Neural progenitor cell (in vitro differentiated cells): ENCODE data around the gene RINL. TPM values are rescaled to one million over a fixed set of nuclear protein-coding genes. Genes with fewer than 3 reads are reported as not detected.

Source experiments
- DNase-seq: peaks from one replicate; pipeline ENCODE4 v3.0.0-alpha.2; 2016; ENCODE audit warnings: low spot score
- H2AFZ ChIP-seq: fragments of 200-600 bp; sonication (generic); replicated peaks from 2 replicates; pipeline ENCODE4 v1.6.1; 2016; ENCODE audit warnings: antibody characterized with exemption
- H3F3A ChIP-seq: fragments of 200-600 bp; sonication (generic); 2 replicates; pipeline ENCODE4 v1.6.1; 2016; ENCODE audit warnings: antibody characterized with exemption, low read depth
- H3K27ac ChIP-seq: fragments of 200-600 bp; sonication (generic); 2 replicates; pipeline ENCODE4 v1.5.1; 2016; ENCODE audit warnings: mild to moderate bottlenecking
- H3K27me3 ChIP-seq: fragments of 200-600 bp; sonication (generic); 2 replicates; pipeline ENCODE4 v1.6.1; 2016; ENCODE audit warnings: mild to moderate bottlenecking, moderate library complexity
- H3K36me3 ChIP-seq: fragments of 200-600 bp; sonication (generic); 2 replicates; pipeline ENCODE4 v1.5.1; 2016
- H3K4me1 ChIP-seq: fragments of 200-600 bp; sonication (generic); 2 replicates; pipeline ENCODE4 v1.6.1; 2016; ENCODE audit warnings: mixed run types
- H3K4me2 ChIP-seq: fragments of 200-600 bp; sonication (generic); 2 replicates; pipeline ENCODE4 v1.6.1; 2016
- H3K4me3 ChIP-seq: fragments of 200-600 bp; sonication (generic); 2 replicates; pipeline ENCODE4 v1.5.1; 2016
- H3K79me2 ChIP-seq: fragments of 200-600 bp; sonication (generic); 2 replicates; pipeline ENCODE4 v1.6.1; 2016; ENCODE audit warnings: low read depth
- H3K9ac ChIP-seq: fragments of 200-600 bp; sonication (generic); 2 replicates; pipeline ENCODE4 v1.6.1; 2016
- H3K9me3 ChIP-seq: fragments of 200-600 bp; sonication (generic); 2 replicates; pipeline ENCODE4 v1.5.1; 2016; ENCODE audit warnings: low read depth
- H4K20me1 ChIP-seq: fragments of 200-600 bp; sonication (generic); 2 replicates; pipeline ENCODE4 v1.6.1; 2016; ENCODE audit warnings: low read depth
- H3K27ac Mint-ChIP-seq: 3 replicates; pipeline ENCODE4 v1.8.0; 2021; ENCODE audit warnings: mixed read lengths
- H3K27me3 Mint-ChIP-seq: 2 replicates; pipeline ENCODE4 v1.8.0; 2022; ENCODE audit warnings: low read depth, mild to moderate bottlenecking, inconsistent platforms, moderate library complexity, mixed read lengths; ENCODE audit not compliant: insufficient read depth
- H3K36me3 Mint-ChIP-seq: 3 replicates; pipeline ENCODE4 v1.8.0; 2021; ENCODE audit warnings: mixed read lengths
- H3K4me1 Mint-ChIP-seq: 3 replicates; pipeline ENCODE4 v1.8.0; 2021; ENCODE audit warnings: mixed read lengths
- H3K4me3 Mint-ChIP-seq: 3 replicates; pipeline ENCODE4 v1.8.0; 2021; ENCODE audit warnings: mild to moderate bottlenecking, moderate library complexity, mixed read lengths
- H3K9me3 Mint-ChIP-seq: 3 replicates; pipeline ENCODE4 v1.8.0; 2020; ENCODE audit warnings: mixed read lengths
- EZH2 ChIP-seq: fragments of 200-600 bp; sonication (generic); IDR thresholded peaks from 2 replicates; pipeline ENCODE4 v1.6.1; 2017; ENCODE audit warnings: antibody characterized with exemption, mild to moderate bottlenecking, moderate library complexity
- EZH2phosphoT487 ChIP-seq: fragments of 200-600 bp; sonication (generic); IDR thresholded peaks from 2 replicates; pipeline ENCODE4 v1.6.1; 2017; ENCODE audit warnings: antibody characterized with exemption
- total RNA-seq: library from RNA; depleted of rRNA; stranded (reverse); fragments of >200 nt; gene quantifications from 2 replicates; pipeline ENCODE4 v1.2.3, GENCODE V29; 2015; ENCODE audit warnings: low replicate concordance
- TF ChIP-seq, protein P1 (sequence below): fragments of 200-600 bp; sonication (generic); IDR thresholded peaks from 2 replicates; pipeline ENCODE4 v1.5.1; 2017; ENCODE audit warnings: antibody characterized with exemption, mild to moderate bottlenecking

The RINL gene
- total RNA-seq, 1 donor from 2014 or later, result 5.4 TPM

DNA sequence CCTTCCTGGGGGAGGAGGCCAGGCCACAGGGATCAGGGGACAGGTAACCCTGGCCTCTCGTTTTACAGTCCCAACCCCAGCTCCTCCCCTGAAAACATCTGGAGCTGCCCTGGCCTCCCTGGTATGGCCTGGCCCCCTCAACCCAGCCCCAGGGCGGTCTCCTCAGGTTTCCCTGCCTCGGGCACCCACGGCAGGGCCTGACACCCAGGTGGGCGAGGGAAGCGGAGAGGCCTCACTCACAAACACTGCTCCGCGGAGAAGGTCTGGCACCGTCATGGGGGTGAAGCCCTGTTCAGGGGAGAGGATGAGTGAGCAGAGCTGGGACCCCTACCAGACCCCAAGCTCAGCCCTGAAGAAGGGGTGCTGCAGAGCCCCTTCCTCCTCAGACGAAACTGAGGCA, 40.5 kb upstream of the RINL start:
- no peak overlapping the region for H3K27ac Mint-ChIP-seq
- H3K36me3 Mint-ChIP-seq, result peaks cover 10% of the 10 kb centered on the region
- Histone ChIP-seq H3K27me3 (no peaks in the 10 kb centered on the region), H4K20me1 (no peaks in the 10 kb centered on the region), H3K4me3 (no peak overlapping the region), H3K36me3 (no peaks in the 10 kb centered on the region), H3K4me1 (no peaks in the 10 kb centered on the region), H3K9me3 (no peaks in the 10 kb centered on the region), H2AFZ (no peak overlapping the region), H3K9ac (no peak overlapping the region), H3K79me2 (no peaks in the 10 kb centered on the region), H3K4me2 (no peak overlapping the region), H3K27ac (no peak overlapping the region), H3F3A (no peaks in the 10 kb centered on the region)
- TF ChIP-seq EZH2phosphoT487 (no peak), EZH2 (no peak)
- TF ChIP-seq, protein P1, sequence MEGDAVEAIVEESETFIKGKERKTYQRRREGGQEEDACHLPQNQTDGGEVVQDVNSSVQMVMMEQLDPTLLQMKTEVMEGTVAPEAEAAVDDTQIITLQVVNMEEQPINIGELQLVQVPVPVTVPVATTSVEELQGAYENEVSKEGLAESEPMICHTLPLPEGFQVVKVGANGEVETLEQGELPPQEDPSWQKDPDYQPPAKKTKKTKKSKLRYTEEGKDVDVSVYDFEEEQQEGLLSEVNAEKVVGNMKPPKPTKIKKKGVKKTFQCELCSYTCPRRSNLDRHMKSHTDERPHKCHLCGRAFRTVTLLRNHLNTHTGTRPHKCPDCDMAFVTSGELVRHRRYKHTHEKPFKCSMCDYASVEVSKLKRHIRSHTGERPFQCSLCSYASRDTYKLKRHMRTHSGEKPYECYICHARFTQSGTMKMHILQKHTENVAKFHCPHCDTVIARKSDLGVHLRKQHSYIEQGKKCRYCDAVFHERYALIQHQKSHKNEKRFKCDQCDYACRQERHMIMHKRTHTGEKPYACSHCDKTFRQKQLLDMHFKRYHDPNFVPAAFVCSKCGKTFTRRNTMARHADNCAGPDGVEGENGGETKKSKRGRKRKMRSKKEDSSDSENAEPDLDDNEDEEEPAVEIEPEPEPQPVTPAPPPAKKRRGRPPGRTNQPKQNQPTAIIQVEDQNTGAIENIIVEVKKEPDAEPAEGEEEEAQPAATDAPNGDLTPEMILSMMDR, result no peak
- no peak for DNase-seq
- peaks cover 4% of the 10 kb centered on the region for H3K27me3 Mint-ChIP-seq
- H3K4me1 Mint-ChIP-seq, result no peaks in the 10 kb centered on the region
- no peaks in the 10 kb centered on the region for H3K9me3 Mint-ChIP-seq
- no peak overlapping the region for H3K4me3 Mint-ChIP-seq

GRCh38 chr19:38917921-38918491, 39.9 kb upstream of the RINL start:
- Histone ChIP-seq H3F3A (no peaks in the 10 kb centered on the region), H3K4me1 (no peaks in the 10 kb centered on the region), H3K4me2 (no peak overlapping the region), H3K9ac (no peak overlapping the region), H3K4me3 (no peak overlapping the region), H3K79me2 (no peaks in the 10 kb centered on the region), H3K27ac (no peak overlapping the region), H3K9me3 (no peaks in the 10 kb centered on the region), H3K27me3 (no peaks in the 10 kb centered on the region), H2AFZ (no peak overlapping the region), H4K20me1 (no peaks in the 10 kb centered on the region), H3K36me3 (no peaks in the 10 kb centered on the region)
- H3K36me3 Mint-ChIP-seq, result peaks cover 10% of the 10 kb centered on the region
- peak; percentile 26 for DNase-seq
- TF ChIP-seq EZH2phosphoT487 (no peak), EZH2 (no peak)
- TF ChIP-seq, protein P1, result peak; percentile 21
- H3K4me3 Mint-ChIP-seq, result no peak overlapping the region
- H3K9me3 Mint-ChIP-seq, result no peaks in the 10 kb centered on the region
- no peaks in the 10 kb centered on the region for H3K4me1 Mint-ChIP-seq
- H3K27ac Mint-ChIP-seq, result no peak overlapping the region
- peaks cover 4% of the 10 kb centered on the region for H3K27me3 Mint-ChIP-seq

GRCh38 chr19:38917516-38917915, 39.4 kb upstream of the RINL start:
- H3K4me1 Mint-ChIP-seq, result no peaks in the 10 kb centered on the region
- no peaks in the 10 kb centered on the region for H3K36me3 ChIP-seq
- peaks cover 9% of the 10 kb centered on the region for H3K36me3 Mint-ChIP-seq
- H3K4me3 Mint-ChIP-seq, result no peak overlapping the region
- no peaks in the 10 kb centered on the region for H4K20me1 ChIP-seq
- H3K27ac Mint-ChIP-seq, result no peak overlapping the region
- H3K4me1 ChIP-seq, result no peaks in the 10 kb centered on the region
- no peaks in the 10 kb centered on the region for H3F3A ChIP-seq
- no peak overlapping the region for H3K4me3 ChIP-seq
- TF ChIP-seq EZH2, result no peak
- TF ChIP-seq, protein P1, result no peak
- no peak for TF ChIP-seq EZH2phosphoT487
- no peaks in the 10 kb centered on the region for H3K79me2 ChIP-seq
- peaks cover 4% of the 10 kb centered on the region for H3K27me3 Mint-ChIP-seq
- H3K4me2 ChIP-seq, result no peak overlapping the region
- no peak for DNase-seq
- H3K9me3 Mint-ChIP-seq, result no peaks in the 10 kb centered on the region
- no peak overlapping the region for H2AFZ ChIP-seq
- H3K27ac ChIP-seq, result no peak overlapping the region
- H3K27me3 ChIP-seq, result no peaks in the 10 kb centered on the region
- H3K9ac ChIP-seq, result no peak overlapping the region
- no peaks in the 10 kb centered on the region for H3K9me3 ChIP-seq
